ENCODE measurements around the gene TMEM255B.

TMEM255B gene

GRCh38 chr13:113819731-113820715 is 61.0 kb downstream of the TMEM255B start:
- peaks cover 49% of the 10 kb centered on the region for H3K36me3 ChIP-seq (ENCODE audit: insufficient read depth, low read length)
- no peaks in the 10 kb centered on the region for H3K9me3 ChIP-seq (ENCODE audit: low read length)
- H3K9me2 ChIP-seq (ENCODE audit: low read depth, low read length) = no peaks in the 10 kb centered on the region
- H3K27me3 ChIP-seq (ENCODE audit: insufficient read depth, low read length) = no peaks in the 10 kb centered on the region
- H3K4me3 ChIP-seq (ENCODE audit: low read depth, low read length, poor library complexity, severe bottlenecking) = no peak overlapping the region
- no peak overlapping the region for H3K9ac ChIP-seq (ENCODE audit: low read length)
- H3K27ac ChIP-seq (ENCODE audit: low read depth, low read length, poor library complexity, severe bottlenecking) = no peak overlapping the region
- H4K20me1 ChIP-seq (ENCODE audit: insufficient read depth, low read length) = no peaks in the 10 kb centered on the region
- peaks cover 10% of the 10 kb centered on the region for H3K4me1 ChIP-seq (ENCODE audit: insufficient read depth, low read length, severe bottlenecking)
- TF ChIP-seq EZH2 (IDR thresholded peaks at IDR 0.05; ENCODE audit: borderline replicate concordance, low read length) (no peak), CTCF (IDR thresholded peaks at IDR 0.05; ENCODE audit: low read length) (no peak)
- H3F3A ChIP-seq (ENCODE audit: insufficient read depth, low read length) = no peaks in the 10 kb centered on the region
- H3K4me2 ChIP-seq (ENCODE audit: low read length) = no peak overlapping the region
- H2AFZ ChIP-seq (ENCODE audit: low read length) = no peak overlapping the region
- no peaks in the 10 kb centered on the region for H3K79me2 ChIP-seq (ENCODE audit: insufficient read depth, low read length)

GRCh38 chr13:113820813-113821651 is 62.0 kb downstream of the TMEM255B start:
- Histone ChIP-seq H3K79me2 (ENCODE audit: insufficient read depth, low read length) (no peaks in the 10 kb centered on the region), H3K4me3 (ENCODE audit: low read depth, low read length, poor library complexity, severe bottlenecking) (no peak overlapping the region), H3K4me1 (ENCODE audit: insufficient read depth, low read length, severe bottlenecking) (peaks cover 9% of the 10 kb centered on the region), H3F3A (ENCODE audit: insufficient read depth, low read length) (no peaks in the 10 kb centered on the region), H4K20me1 (ENCODE audit: insufficient read depth, low read length) (no peaks in the 10 kb centered on the region), H3K27ac (ENCODE audit: low read depth, low read length, poor library complexity, severe bottlenecking) (no peak overlapping the region), H3K27me3 (ENCODE audit: insufficient read depth, low read length) (no peaks in the 10 kb centered on the region), H3K9me3 (ENCODE audit: low read length) (no peaks in the 10 kb centered on the region), H3K4me2 (ENCODE audit: low read length) (no peak overlapping the region), H2AFZ (ENCODE audit: low read length) (no peak overlapping the region), H3K36me3 (ENCODE audit: insufficient read depth, low read length) (peaks cover 51% of the 10 kb centered on the region), H3K9me2 (ENCODE audit: low read depth, low read length) (no peaks in the 10 kb centered on the region), H3K9ac (ENCODE audit: low read length) (no peak overlapping the region)
- TF ChIP-seq EZH2 (IDR thresholded peaks at IDR 0.05; ENCODE audit: borderline replicate concordance, low read length) (no peak), CTCF (IDR thresholded peaks at IDR 0.05; ENCODE audit: low read length) (no peak)

GRCh38 chr13:113821847-113822246 is 62.8 kb downstream of the TMEM255B start:
- no peak overlapping the region for H2AFZ ChIP-seq (ENCODE audit: low read length)
- no peaks in the 10 kb centered on the region for H3K27me3 ChIP-seq (ENCODE audit: insufficient read depth, low read length)

More at GRCh38 chr13:113821847-113822246, 62.8 kb downstream of the TMEM255B start:
- no peaks in the 10 kb centered on the region for H4K20me1 ChIP-seq (ENCODE audit: insufficient read depth, low read length)
- no peaks in the 10 kb centered on the region for H3K9me3 ChIP-seq (ENCODE audit: low read length)
- no peaks in the 10 kb centered on the region for H3K9me2 ChIP-seq (ENCODE audit: low read depth, low read length)
- no peaks in the 10 kb centered on the region for H3K79me2 ChIP-seq (ENCODE audit: insufficient read depth, low read length)
- peaks cover 54% of the 10 kb centered on the region for H3K36me3 ChIP-seq (ENCODE audit: insufficient read depth, low read length)
- peaks cover under 1% of the 10 kb centered on the region for H3K4me1 ChIP-seq (ENCODE audit: insufficient read depth, low read length, severe bottlenecking)
- H3K9ac ChIP-seq (ENCODE audit: low read length) = no peak overlapping the region
- no peak overlapping the region for H3K27ac ChIP-seq (ENCODE audit: low read depth, low read length, poor library complexity, severe bottlenecking)
- no peaks in the 10 kb centered on the region for H3F3A ChIP-seq (ENCODE audit: insufficient read depth, low read length)
- no peak overlapping the region for H3K4me3 ChIP-seq (ENCODE audit: low read depth, low read length, poor library complexity, severe bottlenecking)
- no peak overlapping the region for H3K4me2 ChIP-seq (ENCODE audit: low read length)
- TF ChIP-seq EZH2 (IDR thresholded peaks at IDR 0.05; ENCODE audit: borderline replicate concordance, low read length) (no peak), CTCF (IDR thresholded peaks at IDR 0.05; ENCODE audit: low read length) (no peak)

All from OCI-LY1 (cell line).